IPS-15b (cell line): ENCODE data around the gene TBC1D17.

ENCODE experiments used
- H3K27me3 ChIP-seq: one replicate; pipeline ENCODE4 v1.6.1; 2013; ENCODE audit warnings: low read length; ENCODE audit not compliant: control insufficient read depth, insufficient read depth
- H3K36me3 ChIP-seq: one replicate; pipeline ENCODE4 v1.6.1; 2013; ENCODE audit warnings: low read length; ENCODE audit not compliant: control insufficient read depth, insufficient read depth
- H3K4me1 ChIP-seq: one replicate; pipeline ENCODE4 v1.6.1; 2013; ENCODE audit warnings: mild to moderate bottlenecking, low read length; ENCODE audit not compliant: control insufficient read depth, insufficient read depth
- H3K4me3 ChIP-seq: one replicate; pipeline ENCODE4 v1.5.1; 2013; ENCODE audit warnings: low read depth, low read length
- H3K9ac ChIP-seq: one replicate; pipeline ENCODE4 v1.6.1; 2013; ENCODE audit warnings: low read depth, mild to moderate bottlenecking, low read length
- H3K9me3 ChIP-seq: one replicate; pipeline ENCODE4 v1.6.1; 2013; ENCODE audit warnings: mild to moderate bottlenecking, low read length; ENCODE audit not compliant: control insufficient read depth, insufficient read depth

Gene TBC1D17

DNA sequence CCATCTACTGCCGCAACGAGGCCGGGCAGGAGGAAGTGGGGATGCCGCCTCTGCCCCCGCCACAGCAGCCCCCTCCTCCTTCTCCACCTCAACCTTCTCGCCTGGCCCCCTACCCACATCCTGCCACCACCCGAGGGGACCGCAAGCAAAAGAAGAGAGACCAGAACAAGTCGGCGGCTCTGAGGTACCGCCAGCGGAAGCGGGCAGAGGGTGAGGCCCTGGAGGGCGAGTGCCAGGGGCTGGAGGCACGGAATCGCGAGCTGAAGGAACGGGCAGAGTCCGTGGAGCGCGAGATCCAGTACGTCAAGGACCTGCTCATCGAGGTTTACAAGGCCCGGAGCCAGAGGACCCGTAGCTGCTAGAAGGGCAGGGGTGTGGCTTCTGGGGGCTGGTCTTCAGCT is 55.2 kb downstream of the TBC1D17 start:
- no peak overlapping the region for H3K9ac ChIP-seq
- no peaks in the 10 kb centered on the region for H3K27me3 ChIP-seq
- H3K36me3 ChIP-seq, result peaks cover 2% of the 10 kb centered on the region
- H3K9me3 ChIP-seq, result no peaks in the 10 kb centered on the region
- no peak overlapping the region for H3K4me3 ChIP-seq
- peaks cover 3% of the 10 kb centered on the region for H3K4me1 ChIP-seq

DNA sequence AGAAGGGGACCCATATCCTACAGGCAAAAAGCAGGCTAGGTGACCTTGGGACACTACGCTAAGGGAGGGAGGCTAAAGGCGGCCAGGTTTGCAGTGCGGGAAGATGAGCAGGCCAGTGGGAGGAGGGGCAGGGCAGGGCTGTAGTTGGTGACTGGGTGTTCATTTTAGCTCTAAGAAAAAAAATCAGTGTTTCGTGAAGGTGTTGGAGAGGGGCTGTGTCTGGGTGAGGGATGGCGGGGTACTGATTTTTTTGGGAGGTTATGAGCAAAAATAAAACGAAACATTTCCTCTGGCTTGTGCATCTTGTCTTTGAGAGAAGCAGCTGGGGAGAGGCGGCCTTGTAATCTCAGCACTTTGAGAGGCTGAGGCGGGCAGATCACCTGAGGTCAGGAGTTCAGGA is 56.1 kb downstream of the TBC1D17 start:
- no peaks in the 10 kb centered on the region for H3K36me3 ChIP-seq
- H3K4me3 ChIP-seq, result no peak overlapping the region

DNA sequence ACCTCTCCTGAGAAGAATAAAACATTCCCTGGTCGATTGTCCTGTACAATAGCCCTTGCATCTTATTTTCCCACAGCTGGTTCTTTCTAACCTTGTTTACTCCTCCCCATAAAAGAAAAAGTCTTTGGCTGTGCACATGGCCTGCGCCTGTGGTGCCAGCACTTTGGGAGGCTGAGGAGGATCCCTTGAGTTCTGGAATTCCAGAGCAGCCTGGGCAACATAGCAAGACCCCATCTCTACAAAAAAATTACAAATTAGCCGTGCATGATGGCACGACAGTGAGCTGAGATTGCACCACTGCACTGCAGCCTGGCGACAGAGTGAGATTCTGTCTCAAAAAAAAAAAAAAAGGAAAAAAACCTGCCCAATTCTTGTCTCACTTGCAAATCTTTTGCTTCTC is 59.0 kb downstream of the TBC1D17 start:
- Histone ChIP-seq H3K27me3 (no peaks in the 10 kb centered on the region), H3K4me3 (no peak overlapping the region), H3K9ac (no peak overlapping the region), H3K4me1 (no peaks in the 10 kb centered on the region), H3K36me3 (no peaks in the 10 kb centered on the region), H3K9me3 (no peaks in the 10 kb centered on the region)

More for the DNA sequence above, 56.1 kb downstream of the TBC1D17 start:
- H3K9me3 ChIP-seq, result no peaks in the 10 kb centered on the region
- H3K9ac ChIP-seq, result no peak overlapping the region
- H3K27me3 ChIP-seq, result no peaks in the 10 kb centered on the region
- no peaks in the 10 kb centered on the region for H3K4me1 ChIP-seq

DNA sequence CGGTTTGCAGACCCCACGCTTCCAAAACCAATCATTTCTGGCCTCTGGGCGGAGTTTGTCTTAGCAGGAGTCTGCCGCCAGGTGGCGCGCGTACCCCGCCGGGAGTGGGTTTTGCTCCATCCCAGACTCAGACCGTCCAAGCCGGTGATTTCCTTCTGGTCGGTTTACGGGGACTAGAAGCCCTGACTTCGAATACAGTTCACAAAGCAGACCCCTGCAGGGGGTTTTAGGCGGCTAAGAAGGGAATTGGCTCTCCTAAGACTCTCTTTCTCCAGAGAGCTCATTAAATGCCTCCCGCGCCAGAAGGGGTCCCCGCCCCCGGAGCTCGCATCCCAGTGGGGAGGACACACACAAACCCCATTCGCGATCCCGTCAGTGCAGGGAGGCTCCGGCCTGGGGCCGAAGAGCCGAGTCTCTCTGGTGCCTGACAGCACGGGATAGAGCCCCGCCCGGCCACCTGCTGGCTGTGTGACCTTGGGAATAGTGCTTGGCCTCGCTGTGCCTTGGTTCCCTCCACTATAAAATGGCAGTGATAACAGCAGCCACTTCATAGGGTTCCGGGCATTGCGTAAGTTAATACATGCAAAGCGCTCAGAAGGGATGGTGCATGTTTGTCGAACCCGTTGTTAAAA is 60.4 kb downstream of the TBC1D17 start:
- Histone ChIP-seq H3K4me3 (peak overlapping the region; percentile 39), H3K36me3 (no peaks in the 10 kb centered on the region), H3K27me3 (no peaks in the 10 kb centered on the region), H3K9ac (no peak overlapping the region), H3K4me1 (no peaks in the 10 kb centered on the region), H3K9me3 (no peaks in the 10 kb centered on the region)
